HCT116 (cell line): ENCODE results near the gene CPLX3. TPM values are rescaled to one million over a fixed set of nuclear protein-coding genes. Genes with fewer than 3 reads are reported as not detected.

Experiments
- ATAC-seq: fragments of 200-7000 bp; cut with Tn5 transposase; 2 replicates; pipeline ENCODE4 v1.9.1; 2020; ENCODE audit warnings: mild to moderate bottlenecking, moderate library complexity
- BruUV-seq: library from RNA; stranded (reverse); fragments of 400-500 nt; replicated peaks from 2 replicates; lab custom pipeline; 2021; lab: Mats Ljungman, UMichigan
- CTCF ChIA-PET: fragments of 300-600 bp; sonication (Branson Sonifier 250); formaldehyde crosslinking; loops from one replicate; lab custom pipeline; 2021; ENCODE audit warnings: antibody characterized with exemption; lab: Charles Lee
- POLR2A ChIA-PET: fragments of 300-600, 350-600 bp; sonication (Branson Sonifier 250); formaldehyde crosslinking; loops from one replicate; lab custom pipeline; 2021; ENCODE audit warnings: antibody characterized with exemption; lab: Charles Lee
- RAD21 ChIA-PET, 2 experiments: fragments of 300-600 bp; sonication (Branson Sonifier 250); formaldehyde crosslinking; loops; one replicate each; lab custom pipeline; 2023; ENCODE audit warnings: low total read pairs in 2 of 2; ENCODE audit not compliant: uncharacterized antibody in 2 of 2, unreplicated experiment in 2 of 2, low non-redundant PET in 1 of 2; lab: Charles Lee
- DNase-seq: peaks from one replicate; pipeline ENCODE4 v3.0.0-alpha.2; 2010; ENCODE audit warnings: low read depth, low spot score
- H2AFZ ChIP-seq: fragments of 200-600 bp; shearing (Covaris generic), sonication (generic); 2 replicates; pipeline ENCODE4 v1.6.1; 2017; ENCODE audit warnings: low read depth, mixed run types, mixed read lengths, antibody characterized with exemption, low read length; ENCODE audit not compliant: poor library complexity, severe bottlenecking
- H3K27ac ChIP-seq: 2 replicates; pipeline ENCODE4 v1.5.1; 2012; ENCODE audit warnings: low read depth, low read length
- H3K27me3 ChIP-seq: fragments of 200-600 bp; sonication (generic); 2 replicates; pipeline ENCODE4 v1.6.1; 2016; ENCODE audit warnings: mixed run types, low read length, mixed read lengths; ENCODE audit not compliant: insufficient read depth
- H3K36me3 ChIP-seq, 2 experiments: fragments of 200-500 bp in 1 of 2; fragments of 200-600 bp in 1 of 2; sonication (Bioruptor generic) in 1 of 2; sonication (generic) in 1 of 2; 2 replicates each; pipeline versions ENCODE4 v1.5.1 to v1.6.1; 2014 to 2016; ENCODE audit warnings: low read length in 2 of 2, inconsistent platforms in 1 of 2, mixed read lengths in 1 of 2, mixed run types in 1 of 2; ENCODE audit not compliant: insufficient read depth in 2 of 2, control insufficient read depth in 1 of 2
- H3K4me1 ChIP-seq, 2 experiments: fragments of 200-600 bp in 1 of 2; sonication (generic) in 1 of 2; 2 replicates each; pipeline versions ENCODE4 v1.5.1 to v1.6.1; 2012 to 2017; ENCODE audit warnings: low read length in 2 of 2, inconsistent platforms in 1 of 2, mild to moderate bottlenecking in 1 of 2, mixed read lengths in 1 of 2, mixed run types in 1 of 2, moderate library complexity in 1 of 2; ENCODE audit not compliant: insufficient read depth in 2 of 2, control insufficient read depth in 1 of 2
- H3K4me2 ChIP-seq: fragments of 200-600 bp; sonication (generic); 2 replicates; pipeline ENCODE4 v1.6.1; 2017; ENCODE audit warnings: mixed run types, low read length, mixed read lengths
- H3K4me3 ChIP-seq, 2 experiments: fragments of 200-600 bp in 1 of 2; sonication (generic) in 1 of 2; replicated peaks in 1 of 2; 2 replicates each; pipeline ENCODE4 v1.5.1; 2011 to 2016; ENCODE audit warnings: low read length in 2 of 2, control low read depth in 1 of 2, low read depth in 1 of 2, mild to moderate bottlenecking in 1 of 2, mixed read lengths in 1 of 2, mixed run types in 1 of 2
- H3K79me2 ChIP-seq: fragments of 200-600 bp; sonication (generic); 2 replicates; pipeline ENCODE4 v1.6.1; 2017; ENCODE audit warnings: mild to moderate bottlenecking, mixed run types, low read length, moderate library complexity, mixed read lengths; ENCODE audit not compliant: insufficient read depth
- H3K9ac ChIP-seq: fragments of 200-600 bp; sonication (generic); 2 replicates; pipeline ENCODE4 v1.6.1; 2016; ENCODE audit warnings: low read length, mixed read lengths
- H3K9me2 ChIP-seq: fragments of 200-600 bp; sonication (generic), shearing (Covaris generic); 2 replicates; pipeline ENCODE4 v1.6.1; 2017; ENCODE audit warnings: mixed run types, mild to moderate bottlenecking, moderate library complexity; ENCODE audit not compliant: insufficient read depth
- H3K9me3 ChIP-seq, 2 experiments: fragments of 200-500 bp in 1 of 2; fragments of 200-600 bp in 1 of 2; sonication (Bioruptor generic) in 1 of 2; sonication (generic) in 1 of 2; 2 replicates each; pipeline ENCODE4 v1.6.1; 2014 to 2017; ENCODE audit warnings: low read length in 2 of 2, mixed read lengths in 2 of 2, inconsistent platforms in 1 of 2, low read depth in 1 of 2, mild to moderate bottlenecking in 1 of 2, mixed run types in 1 of 2, moderate library complexity in 1 of 2; ENCODE audit not compliant: control insufficient read depth in 1 of 2, insufficient read depth in 1 of 2
- H4K20me1 ChIP-seq: fragments of 200-600 bp; sonication (generic), shearing (Covaris generic); 2 replicates; pipeline ENCODE4 v1.6.1; 2017; ENCODE audit warnings: mixed run types, mild to moderate bottlenecking, moderate library complexity; ENCODE audit not compliant: insufficient read depth
- EZH2 ChIP-seq: fragments of 200-600 bp; sonication (generic); IDR thresholded peaks from 2 replicates; pipeline ENCODE4 v1.6.1; 2017; ENCODE audit warnings: antibody characterized with exemption, mixed run types
- POLR2A ChIP-seq: IDR thresholded peaks from 2 replicates; pipeline ENCODE4 v1.7.0; 2011; ENCODE audit warnings: borderline replicate concordance; ENCODE audit not compliant: insufficient read depth, insufficient read length; ENCODE audit errors: extremely low read depth
- POLR2AphosphoS5 ChIP-seq: IDR thresholded peaks from 2 replicates; pipeline ENCODE4 v1.6.1; 2011; ENCODE audit warnings: mild to moderate bottlenecking, low read depth, low read length, moderate library complexity
- RAD21 ChIP-seq: IDR thresholded peaks from 2 replicates; pipeline ENCODE4 v1.6.1; 2012; ENCODE audit warnings: low read depth, mild to moderate bottlenecking
- SP1 ChIP-seq: IDR thresholded peaks from 2 replicates; pipeline ENCODE4 v1.6.1; 2012; ENCODE audit warnings: low read depth
- SRF ChIP-seq: IDR thresholded peaks from 2 replicates; pipeline ENCODE4 v1.6.1; 2012; ENCODE audit warnings: low read depth
- intact Hi-C: fragments of 100-400 bp; cut with micrococcal nuclease; formaldehyde crosslinking; loops from 2 replicates; pipeline ENCODE4 v1.10.0; 2022
- total RNA-seq: library from RNA; stranded (reverse); gene quantifications from one replicate; pipeline ENCODE4 v1.2.1, GENCODE V29; 2021; ENCODE audit not compliant: unreplicated experiment
- TF ChIP-seq, protein P1 (sequence below), 3 experiments: fragments of 200-600 bp in 1 of 3; sonication (generic) in 1 of 3; IDR thresholded peaks in 2 of 3; conservative IDR thresholded peaks in 1 of 3; 2 replicates each; pipeline ENCODE4 v1.5.1; 2012 to 2017; ENCODE audit warnings: low read depth in 2 of 3, low read length in 2 of 3, antibody characterized with exemption in 1 of 3, borderline replicate concordance in 1 of 3, control low read depth in 1 of 3, mild to moderate bottlenecking in 1 of 3, mixed read lengths in 1 of 3, mixed run types in 1 of 3, moderate library complexity in 1 of 3; ENCODE audit not compliant: insufficient read depth in 1 of 3

Gene CPLX3
- total RNA-seq, 1 experiment from 2014 or later = not detected

DNA sequence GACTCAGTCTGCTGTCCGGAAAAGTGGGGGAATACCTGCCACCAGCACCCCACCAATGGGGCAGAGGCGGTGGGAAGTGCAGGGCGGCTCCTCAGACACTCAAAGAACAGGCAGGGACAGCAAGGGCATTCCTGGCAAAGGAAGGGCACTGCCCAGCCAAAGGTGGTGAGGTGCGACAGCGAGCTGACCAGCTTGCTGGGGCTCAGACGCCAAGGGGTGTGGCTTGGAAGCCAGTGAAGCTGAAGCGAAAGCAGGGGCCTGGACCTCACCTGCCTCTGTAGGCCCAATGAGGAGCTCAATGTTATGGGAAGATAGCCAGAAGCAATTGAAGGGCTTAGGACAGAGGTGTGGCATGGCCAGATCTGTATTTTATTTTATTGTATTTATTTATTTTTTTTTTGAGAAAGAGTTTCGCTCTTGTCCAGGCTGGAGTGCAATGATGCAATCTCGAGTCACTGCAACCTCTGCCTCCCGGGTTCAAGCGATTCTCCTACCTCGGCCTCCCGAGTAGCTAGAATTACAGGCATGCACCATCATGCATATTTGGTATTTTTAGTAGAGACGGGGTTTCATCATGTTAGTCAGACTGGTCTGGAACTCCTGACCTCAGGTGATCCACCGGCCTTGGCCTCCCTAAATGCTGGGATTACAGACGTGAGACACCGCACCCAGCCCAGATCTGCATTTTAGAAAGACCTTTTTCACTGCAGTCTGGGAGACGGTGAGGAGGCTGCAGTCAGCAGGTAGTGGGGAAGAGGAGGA lies 18.2 kb upstream of the CPLX3 start:
- Histone ChIP-seq H3K9me3 (no peaks in the 10 kb centered on the region), H2AFZ (no peak overlapping the region), H3K4me3 (no peak overlapping the region)
- intact Hi-C loops = no loop called here
- no peak for TF ChIP-seq POLR2AphosphoS5
- no peak for TF ChIP-seq RAD21
- TF ChIP-seq, protein P1, sequence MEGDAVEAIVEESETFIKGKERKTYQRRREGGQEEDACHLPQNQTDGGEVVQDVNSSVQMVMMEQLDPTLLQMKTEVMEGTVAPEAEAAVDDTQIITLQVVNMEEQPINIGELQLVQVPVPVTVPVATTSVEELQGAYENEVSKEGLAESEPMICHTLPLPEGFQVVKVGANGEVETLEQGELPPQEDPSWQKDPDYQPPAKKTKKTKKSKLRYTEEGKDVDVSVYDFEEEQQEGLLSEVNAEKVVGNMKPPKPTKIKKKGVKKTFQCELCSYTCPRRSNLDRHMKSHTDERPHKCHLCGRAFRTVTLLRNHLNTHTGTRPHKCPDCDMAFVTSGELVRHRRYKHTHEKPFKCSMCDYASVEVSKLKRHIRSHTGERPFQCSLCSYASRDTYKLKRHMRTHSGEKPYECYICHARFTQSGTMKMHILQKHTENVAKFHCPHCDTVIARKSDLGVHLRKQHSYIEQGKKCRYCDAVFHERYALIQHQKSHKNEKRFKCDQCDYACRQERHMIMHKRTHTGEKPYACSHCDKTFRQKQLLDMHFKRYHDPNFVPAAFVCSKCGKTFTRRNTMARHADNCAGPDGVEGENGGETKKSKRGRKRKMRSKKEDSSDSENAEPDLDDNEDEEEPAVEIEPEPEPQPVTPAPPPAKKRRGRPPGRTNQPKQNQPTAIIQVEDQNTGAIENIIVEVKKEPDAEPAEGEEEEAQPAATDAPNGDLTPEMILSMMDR (IDR thresholded peaks at IDR 0.05 in 2 of 3, conservative IDR thresholded peaks at IDR 0.05 in 1 of 3; ENCODE audit: borderline replicate concordance in 1 of 3, insufficient read depth in 1 of 3, low read depth in 2 of 3, low read length in 2 of 3) = no peak
- TF ChIP-seq EZH2 = no peak
- TF ChIP-seq POLR2A = no peak
- no peak for TF ChIP-seq SP1
- TF ChIP-seq SRF = no peak
- TF ChIP-seq, all 23 proteins: peak for 0
- no peak overlapping the region for H3K9ac ChIP-seq
- ChIA-PET RAD21 (interaction anchor here in 1 of 2 experiments (0.5 kb wide), 1 partner anchor 73 kb away, joined by 3 read pairs; no protein-coding TSS in a partner anchor), CTCF (interaction anchor here (1.1 to 1.3 kb wide), 3 partner anchors 9 to 39 kb away, joined by 3 read pairs; no protein-coding TSS in a partner anchor), POLR2A (interaction anchor here (0.6 kb wide), 1 partner anchor 948 kb away, joined by 4 read pairs; no protein-coding TSS in a partner anchor)
- no peaks in the 10 kb centered on the region for H3K27me3 ChIP-seq
- H3K79me2 ChIP-seq = no peaks in the 10 kb centered on the region
- peaks cover 6 to 9% of the 10 kb centered on the region in 2 experiments; a peak in 2 of 4 replicates for H3K36me3 ChIP-seq
- DNase-seq (no peak), ATAC-seq (peak; percentile 39; the same call in 1 of the 2 replicates)
- H3K27ac ChIP-seq = no peak overlapping the region
- no TSS peak for BruUV-seq
- peak overlapping the region; percentile 35; the same call in 1 of the 2 replicates for H3K4me2 ChIP-seq
- no peaks in the 10 kb centered on the region for H4K20me1 ChIP-seq
- no peaks in the 10 kb centered on the region for H3K9me2 ChIP-seq
- peaks cover 7 to 20% of the 10 kb centered on the region in 2 experiments; a peak in 3 of 4 replicates for H3K4me1 ChIP-seq
